HG03097 (cell line): ENCODE data around the gene SPAG6.

ENCODE experiments used
- ATAC-seq: cut with Tn5 transposase; IDR thresholded peaks from one replicate; pipeline ENCODE4 v1.9.1; 2021; ENCODE audit not compliant: unreplicated experiment, low FRiP score

The SPAG6 gene

DNA sequence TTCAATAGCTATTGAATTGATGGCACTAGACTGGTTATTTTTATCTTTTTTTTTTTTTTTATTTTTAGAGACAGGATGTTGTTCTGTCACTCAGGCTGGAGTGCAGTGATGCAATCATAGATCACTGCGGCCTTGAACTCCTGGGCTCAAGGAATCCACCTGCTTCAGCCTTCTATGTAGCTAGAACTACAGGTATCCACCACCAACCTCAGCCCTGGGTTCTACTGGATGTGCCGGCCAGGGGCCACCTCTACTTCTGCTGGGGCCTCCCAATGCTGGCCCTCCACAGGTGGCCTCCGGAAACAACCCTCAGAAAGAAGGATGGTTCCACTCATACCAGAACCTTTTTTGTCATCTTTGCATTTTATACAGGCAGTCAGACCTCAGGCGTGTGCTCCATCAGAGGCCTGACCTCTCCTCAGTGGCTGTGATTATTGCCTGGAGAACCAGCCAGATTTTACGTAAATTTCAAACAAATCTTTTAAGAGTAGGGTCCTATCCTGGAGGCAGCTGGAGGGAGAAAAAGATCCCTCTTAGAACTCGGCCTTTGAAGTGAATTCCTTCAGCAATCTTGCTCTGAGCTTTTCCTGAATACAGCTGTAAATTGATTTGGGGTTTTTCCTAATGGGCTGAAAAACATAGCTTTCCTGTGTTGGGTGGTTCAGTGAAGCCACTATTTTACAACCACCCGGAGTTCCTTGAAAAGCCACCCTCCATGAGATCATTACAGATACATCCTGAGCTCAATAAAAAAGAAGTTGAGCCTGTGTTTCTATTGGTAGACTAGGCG is 110.0 kb downstream of the SPAG6 start:
- ATAC-seq: no peak

- no peak for ATAC-seq
These were observed 111.2 kb downstream of the SPAG6 start for GRCh38 chr10:22456486-22456885.

DNA sequence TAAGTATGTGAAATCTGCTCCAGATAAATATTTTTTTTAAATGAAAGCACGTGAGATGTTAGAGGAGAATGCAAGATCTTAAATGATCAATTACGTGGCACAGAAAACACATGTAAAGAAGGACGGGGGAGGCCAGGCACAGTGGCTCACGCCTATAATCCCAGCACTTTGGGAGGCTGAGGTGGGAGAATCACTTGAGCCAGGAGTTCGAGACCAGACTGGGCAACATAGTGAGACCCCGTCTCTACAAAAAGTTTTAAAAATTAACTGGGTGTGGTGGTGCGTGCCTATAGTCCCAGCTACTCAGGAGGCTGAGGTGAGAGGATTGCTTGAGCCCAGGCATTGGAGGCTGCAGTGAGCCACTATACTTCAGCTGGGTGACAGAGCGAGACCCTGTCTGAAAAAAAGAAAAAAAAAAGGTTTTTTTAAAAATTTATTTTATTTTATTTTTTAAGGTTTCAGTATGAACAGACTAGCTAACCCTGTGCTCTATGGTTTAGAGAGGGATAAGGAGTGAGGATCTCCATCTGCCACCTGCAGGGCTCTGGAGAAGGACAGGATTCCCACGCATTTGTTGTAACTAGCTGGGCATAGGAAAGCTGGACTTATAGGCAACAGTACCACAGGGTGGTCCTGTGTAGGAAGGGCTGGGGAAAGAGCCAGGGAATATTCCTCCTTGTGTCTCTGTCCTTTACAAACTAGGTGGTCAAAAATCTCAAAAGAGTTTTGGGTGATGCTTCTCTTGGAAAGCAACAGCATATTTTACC is 113.2 kb downstream of the SPAG6 start:
- ATAC-seq: no peak

DNA sequence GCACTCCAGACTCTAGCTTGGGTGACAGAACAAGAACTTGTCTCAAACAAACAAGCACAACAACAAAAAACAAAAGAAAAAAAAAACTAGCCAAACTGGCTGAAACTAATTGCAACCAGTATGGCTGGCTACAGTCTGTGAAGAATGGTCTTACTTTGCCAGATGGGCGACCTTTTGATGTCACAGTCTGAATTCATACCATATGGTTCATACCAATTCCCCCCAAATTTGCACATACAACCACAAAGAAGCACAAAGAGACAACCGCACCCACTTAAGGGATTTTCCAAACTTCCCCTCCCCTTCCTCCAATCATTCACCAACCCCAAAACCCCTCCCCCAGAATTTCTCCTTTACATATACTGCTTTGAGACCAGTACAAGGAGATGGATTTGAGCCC is 114.2 kb downstream of the SPAG6 start:
- ATAC-seq: no peak

DNA sequence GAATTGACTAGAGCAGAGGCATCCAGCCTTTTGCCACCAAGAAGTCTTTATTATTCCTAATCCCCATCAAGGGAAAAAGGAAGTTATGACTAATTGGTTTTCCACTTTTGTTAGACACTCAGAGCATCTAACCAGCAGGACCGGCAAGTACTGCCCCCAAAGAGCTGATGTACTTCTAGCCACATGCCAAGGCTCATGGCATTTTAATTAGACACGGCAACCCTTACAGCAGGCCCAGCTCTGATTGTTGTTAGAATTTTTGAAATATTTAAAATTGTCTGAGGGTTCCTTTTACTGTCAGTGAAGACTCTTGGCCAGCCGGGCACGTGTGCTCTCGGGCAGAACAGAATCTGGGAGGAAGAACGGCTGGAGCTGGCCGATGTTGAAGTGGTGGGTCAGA is 114.8 kb downstream of the SPAG6 start:
- ATAC-seq: no peak

- ATAC-seq: no peak
These were observed 115.5 kb downstream of the SPAG6 start for GRCh38 chr10:22460531-22461403.

DNA sequence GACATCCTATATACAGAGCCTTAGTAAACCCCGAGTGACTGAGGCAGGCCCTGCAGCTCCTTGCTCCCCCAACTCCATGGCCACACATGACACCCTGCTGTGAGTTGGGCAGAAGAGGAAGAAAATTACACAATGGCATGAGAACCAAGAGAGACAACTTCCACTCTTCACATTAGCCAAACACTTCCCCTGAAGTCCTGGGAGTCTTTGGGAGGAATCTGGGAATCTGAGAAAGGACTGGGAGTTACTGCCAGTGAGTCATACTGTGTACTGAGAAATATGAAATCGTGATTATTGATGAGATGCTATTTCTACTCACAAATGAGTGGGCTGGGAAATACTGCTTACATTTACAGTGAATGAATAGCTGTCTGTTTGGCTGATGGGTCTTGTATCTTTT is 116.6 kb downstream of the SPAG6 start:
- ATAC-seq: no peak

DNA sequence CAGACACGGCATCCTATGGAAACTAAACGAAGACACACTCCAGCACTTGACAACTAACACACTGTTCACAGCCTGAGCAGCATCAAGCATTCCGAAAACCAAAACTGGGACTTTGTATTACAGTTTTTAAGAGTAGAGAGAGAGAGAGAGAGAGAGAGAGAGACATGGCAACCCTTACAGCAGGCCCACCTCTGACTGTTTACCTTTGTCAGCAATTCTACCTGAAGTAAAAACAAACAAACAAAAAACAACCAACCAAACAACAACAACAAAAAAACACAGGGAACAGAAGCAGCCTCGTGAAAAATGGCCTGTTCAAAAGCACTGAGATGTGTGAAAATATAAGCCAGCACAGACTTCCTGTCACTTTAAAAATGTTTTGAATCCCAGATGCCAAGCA is 118.0 kb downstream of the SPAG6 start:
- no peak for ATAC-seq

DNA sequence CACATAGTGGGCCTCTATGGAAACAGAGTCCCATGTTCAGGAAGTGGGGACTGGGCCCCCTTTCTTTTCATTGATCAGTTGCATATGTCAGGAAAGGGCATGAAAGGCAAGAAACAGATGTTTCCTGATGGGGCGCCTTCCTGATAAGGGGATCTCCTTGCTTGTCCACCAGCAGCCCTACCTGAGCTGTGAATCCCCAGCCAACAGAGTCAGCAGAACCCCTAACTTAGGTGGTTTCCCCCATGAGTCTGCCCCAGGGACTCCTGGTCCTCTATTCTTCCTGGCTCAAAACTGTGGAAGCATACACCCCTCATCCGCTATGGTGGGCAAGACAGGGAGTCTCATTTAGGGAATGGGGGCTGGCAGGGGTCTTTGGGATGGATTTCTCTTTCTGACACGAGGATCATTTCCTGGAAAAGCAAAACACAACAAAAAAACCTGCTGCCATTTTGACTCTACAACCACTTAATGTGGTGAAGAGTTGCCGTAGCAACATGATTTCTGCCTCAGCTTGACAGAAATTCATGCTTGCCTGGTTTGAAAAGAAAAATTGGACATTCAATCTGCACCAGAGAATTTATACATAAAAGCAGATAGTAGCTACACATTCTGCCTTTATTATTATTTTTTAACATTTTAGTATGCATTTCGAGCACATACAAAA is 119.8 kb downstream of the SPAG6 start:
- ATAC-seq: no peak

GRCh38 chr10:22466763-22467334 is 121.6 kb downstream of the SPAG6 start:
- ATAC-seq: no peak
